Keratinocyte (primary cell): Measurements from ENCODE around the gene FRZB. TPM values are rescaled to one million over a fixed set of nuclear protein-coding genes. Genes with fewer than 3 reads are reported as not detected.

ENCODE experiments used
- DNase-seq: peaks from one replicate; pipeline ENCODE4 v3.0.0-alpha.2; 2011; ENCODE audit warnings: low read depth, missing footprints, low spot score
- FAIRE-seq: peaks from 2 replicates; lab custom pipeline; 2011; peaks lifted over from hg19 to GRCh38; lab: Jason Lieb, UNC
- H2AFZ ChIP-seq: 2 replicates; pipeline ENCODE4 v1.6.0; 2012; ENCODE audit warnings: low read length, control low read depth, inconsistent platforms; ENCODE audit not compliant: control insufficient read depth
- H3K27ac ChIP-seq: 2 replicates; pipeline ENCODE4 v1.5.1; 2011; ENCODE audit warnings: low read length; ENCODE audit not compliant: control insufficient read depth, insufficient read depth
- H3K27me3 ChIP-seq: 3 replicates; pipeline ENCODE4 v1.6.0; 2011; ENCODE audit warnings: low read length; ENCODE audit not compliant: control insufficient read depth, insufficient read depth; ENCODE audit errors: extremely low read depth
- H3K36me3 ChIP-seq, 2 experiments: 2 replicates in 1 of 2; 3 replicates in 1 of 2; pipeline ENCODE4 v1.5.1; 2011; ENCODE audit warnings: low read length in 2 of 2, mild to moderate bottlenecking in 1 of 2; ENCODE audit not compliant: control insufficient read depth in 2 of 2, insufficient read depth in 2 of 2; ENCODE audit errors: extremely low read depth in 1 of 2
- H3K4me1 ChIP-seq: 3 replicates; pipeline ENCODE4 v1.5.1; 2011; ENCODE audit warnings: low read length; ENCODE audit not compliant: control insufficient read depth, insufficient read depth; ENCODE audit errors: extremely low read depth
- H3K4me2 ChIP-seq: 3 replicates; pipeline ENCODE4 v1.6.0; 2011; ENCODE audit warnings: low read depth, low read length; ENCODE audit not compliant: control insufficient read depth, insufficient read depth; ENCODE audit errors: extremely low read depth
- H3K4me3 ChIP-seq, 3 experiments: fragments of 200-600 bp in 1 of 3; sonication (generic) in 1 of 3; 2 replicates in 2 of 3; 3 replicates in 1 of 3; pipeline ENCODE4 v1.5.1; 2011 to 2016; ENCODE audit warnings: low read length in 3 of 3, mild to moderate bottlenecking in 3 of 3, control low read depth in 2 of 3, inconsistent platforms in 1 of 3, low read depth in 1 of 3, mixed read lengths in 1 of 3, mixed run types in 1 of 3, moderate library complexity in 1 of 3; ENCODE audit not compliant: control insufficient read depth in 2 of 3, insufficient read depth in 2 of 3; ENCODE audit errors: extremely low read depth in 1 of 3
- H3K79me2 ChIP-seq: 2 replicates; pipeline ENCODE4 v1.6.0; 2012; ENCODE audit warnings: low read length; ENCODE audit not compliant: control insufficient read depth, insufficient read depth
- H3K9ac ChIP-seq: 3 replicates; pipeline ENCODE4 v1.6.0; 2011; ENCODE audit warnings: low read length; ENCODE audit not compliant: control insufficient read depth, insufficient read depth; ENCODE audit errors: extremely low read depth
- H3K9me1 ChIP-seq: 3 replicates; pipeline ENCODE4 v1.6.0; 2011; ENCODE audit warnings: low read length; ENCODE audit not compliant: control insufficient read depth, insufficient read depth; ENCODE audit errors: extremely low read depth
- H3K9me3 ChIP-seq: 2 replicates; pipeline ENCODE4 v1.5.1; 2012; ENCODE audit warnings: low read depth, low read length; ENCODE audit not compliant: control insufficient read depth
- H4K20me1 ChIP-seq: 3 replicates; pipeline ENCODE4 v1.6.0; 2011; ENCODE audit warnings: low read length; ENCODE audit not compliant: control insufficient read depth, insufficient read depth; ENCODE audit errors: extremely low read depth
- CTCF ChIP-seq, 3 experiments: IDR thresholded peaks in 1 of 3; conservative IDR thresholded peaks in 1 of 3; optimal IDR thresholded peaks in 1 of 3; 2 replicates in 2 of 3; 3 replicates in 1 of 3; pipeline versions ENCODE3 to v1.5.1; 2011; ENCODE audit warnings: low read length in 3 of 3, mild to moderate bottlenecking in 3 of 3, moderate library complexity in 2 of 3, control low read depth in 1 of 3, inconsistent platforms in 1 of 3; ENCODE audit not compliant: insufficient read depth in 2 of 3; ENCODE audit errors: extremely low read depth in 1 of 3
- EZH2 ChIP-seq: IDR thresholded peaks from one replicate; pipeline ENCODE4 v1.6.1; 2012; ENCODE audit warnings: inconsistent platforms, mild to moderate bottlenecking, low read length, moderate library complexity
- dilution Hi-C: fragments of 300-500 bp; cut with MboI; formaldehyde crosslinking; loops from one replicate; pipeline ENCODE4 v1.7.0; 2020; ENCODE audit warnings: low sequenced_read_pairs; ENCODE audit not compliant: extremely low pct_ligation_motif_present
- polyA plus RNA-seq, 5 experiments: library from polyadenylated mRNA; depleted of rRNA in 3 of 5; stranded (reverse) in 3 of 5; stranded (forward) in 1 of 5; unstranded in 1 of 5; fragments of >200 nt; gene quantifications; 1 replicate in 1 of 5; 2 replicates in 3 of 5; 3 replicates in 1 of 5; pipeline versions ENCODE4 v1.2.1 to v1.2.3, GENCODE V29; 2011 to 2012; ENCODE audit warnings: missing spikeins in 2 of 5, low read depth in 1 of 5, low replicate concordance in 1 of 5

FRZB gene
- polyA plus RNA-seq, 1 donor (not counting 4 experiments of a cell fraction or from before 2014, with no cell fraction given): 0.05 TPM

- Histone ChIP-seq H3K79me2 (no peaks in the 10 kb centered on the region), H3K4me3 (no peak overlapping the region)
- dilution Hi-C loops: no loop called here
Observed at GRCh38 chr2:182831101-182831500, 35.3 kb downstream of the FRZB start.

GRCh38 chr2:182827182-182827879, 39.1 kb downstream of the FRZB start:
- H3K27ac ChIP-seq: no peak overlapping the region
- DNase-seq: no peak
- no peaks in the 10 kb centered on the region for H3K36me3 ChIP-seq
- no peaks in the 10 kb centered on the region for H3K9me1 ChIP-seq
- H4K20me1 ChIP-seq: no peaks in the 10 kb centered on the region
- dilution Hi-C loops: no loop called here
- no peak overlapping the region for H2AFZ ChIP-seq
- TF ChIP-seq CTCF (optimal IDR thresholded peaks at IDR 0.05 in 1 of 3, IDR thresholded peaks at IDR 0.05 in 1 of 3, conservative IDR thresholded peaks at IDR 0.05 in 1 of 3; ENCODE audit: extremely low read depth in 1 of 3, insufficient read depth in 2 of 3, low read length in 3 of 3) (no peak), EZH2 (no peak)
- no peak overlapping the region for H3K9ac ChIP-seq
- H3K79me2 ChIP-seq: no peaks in the 10 kb centered on the region
- H3K4me1 ChIP-seq: no peaks in the 10 kb centered on the region
- H3K4me2 ChIP-seq: no peak overlapping the region
- no peaks in the 10 kb centered on the region for H3K27me3 ChIP-seq
- FAIRE-seq: no peak
- no peaks in the 10 kb centered on the region for H3K9me3 ChIP-seq
- H3K4me3 ChIP-seq: no peak overlapping the region

More at GRCh38 chr2:182831101-182831500, 35.3 kb downstream of the FRZB start:
- DNase-seq (no peak), FAIRE-seq (no peak)
- Histone ChIP-seq H3K36me3 (no peaks in the 10 kb centered on the region), H2AFZ (no peak overlapping the region), H3K4me2 (no peak overlapping the region), H3K9me3 (no peaks in the 10 kb centered on the region), H3K27ac (no peak overlapping the region), H3K9me1 (no peaks in the 10 kb centered on the region), H3K4me1 (no peaks in the 10 kb centered on the region), H3K9ac (no peak overlapping the region), H3K27me3 (no peaks in the 10 kb centered on the region), H4K20me1 (no peaks in the 10 kb centered on the region)
- no peak for TF ChIP-seq EZH2
- no peak for TF ChIP-seq CTCF (optimal IDR thresholded peaks at IDR 0.05 in 1 of 3, IDR thresholded peaks at IDR 0.05 in 1 of 3, conservative IDR thresholded peaks at IDR 0.05 in 1 of 3; ENCODE audit: extremely low read depth in 1 of 3, insufficient read depth in 2 of 3, low read length in 3 of 3)
